DMS 273 (cell line): ENCODE results near the gene GNG12.

Experiments
- DNase-seq: peaks from one replicate; lab custom pipeline; 2025; ENCODE audit not compliant: unreplicated experiment; lab: John Stamatoyannopoulos, UW

The GNG12 gene

DNA sequence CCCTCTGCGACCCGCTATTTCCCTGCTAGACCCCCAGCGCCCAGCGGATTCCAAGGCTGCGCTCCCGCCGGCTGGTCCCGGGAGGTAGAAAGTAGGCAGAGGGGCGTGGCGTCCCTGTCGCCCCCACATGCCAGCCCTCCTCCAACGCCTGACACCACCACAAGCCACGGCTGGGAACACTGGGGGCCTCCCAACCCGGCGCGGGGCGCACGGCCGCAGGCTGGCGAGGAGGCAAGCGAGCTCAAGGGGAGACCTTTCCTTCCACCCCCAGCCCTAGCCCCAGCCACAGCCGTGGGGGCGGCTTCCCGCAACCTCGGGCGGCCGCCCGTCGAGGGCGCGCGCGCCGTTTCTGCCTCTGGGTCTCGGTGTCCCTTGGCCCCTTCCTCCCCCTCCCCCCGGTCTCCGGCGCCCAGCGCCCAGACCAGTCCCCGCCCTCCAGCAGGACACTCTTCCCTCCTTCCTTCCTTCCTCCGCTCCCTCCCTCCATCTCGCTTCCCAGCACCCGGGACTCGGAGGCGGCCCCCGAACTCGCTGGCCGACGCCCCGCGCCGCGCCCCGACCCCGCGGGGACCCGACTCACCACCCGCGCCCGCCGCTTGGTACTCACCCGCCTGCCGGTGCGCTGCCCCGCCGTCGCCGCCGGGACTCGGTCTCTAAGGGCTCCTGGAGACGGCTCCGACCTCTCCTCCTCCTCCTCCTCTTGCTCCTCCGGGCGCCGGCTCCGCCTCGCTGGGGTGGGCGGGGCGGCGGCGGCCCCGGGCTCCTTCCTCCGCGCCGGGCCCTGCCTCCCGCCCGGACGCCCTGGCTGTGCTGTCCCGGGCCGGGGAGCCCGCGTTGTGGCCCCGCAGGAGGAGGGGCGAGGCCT lies at the start of gene GNG12:
GNG12 (minus strand) TSS at position 731 of the 865 bp plus-strand sequence. CDS start 125,781 bp downstream, outside the sequence.
- DNase-seq, result peak; percentile 90

DNA sequence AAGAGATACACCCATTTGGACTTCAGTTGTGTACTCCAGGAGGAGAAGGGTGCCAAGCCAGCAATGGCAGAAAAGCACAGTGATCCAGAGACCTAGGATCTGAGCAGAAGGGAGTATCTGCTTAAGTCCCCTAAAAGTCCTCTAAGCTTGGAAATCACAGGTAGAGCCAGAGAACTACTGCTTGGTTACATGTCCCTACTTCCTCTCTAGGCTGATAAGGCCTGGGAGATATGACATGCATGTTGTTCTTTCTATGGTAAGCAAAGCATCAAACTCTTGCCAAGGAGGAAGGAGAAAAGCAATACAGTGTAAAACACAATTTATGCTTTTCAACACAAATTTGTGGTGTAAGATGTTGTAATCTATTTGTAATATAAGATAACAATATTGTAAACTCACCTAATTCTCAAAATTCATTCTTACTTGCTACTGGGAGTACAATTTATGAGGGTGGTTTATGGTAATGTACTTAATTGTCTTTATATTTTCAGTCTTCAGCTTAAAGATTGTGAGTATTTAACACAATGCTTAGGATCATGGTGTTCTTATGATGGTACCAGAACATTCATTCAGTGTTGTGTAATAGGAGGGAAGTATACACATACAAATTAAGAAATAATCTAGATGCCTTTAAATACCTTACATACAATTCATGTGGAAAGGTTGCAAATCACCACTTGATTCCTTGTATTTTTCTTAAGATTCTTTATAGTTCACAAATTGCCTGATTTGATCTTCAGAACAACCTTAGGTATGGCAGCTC lies 49.1 kb upstream of the GNG12 start:
- DNase-seq, result no peak

DNA sequence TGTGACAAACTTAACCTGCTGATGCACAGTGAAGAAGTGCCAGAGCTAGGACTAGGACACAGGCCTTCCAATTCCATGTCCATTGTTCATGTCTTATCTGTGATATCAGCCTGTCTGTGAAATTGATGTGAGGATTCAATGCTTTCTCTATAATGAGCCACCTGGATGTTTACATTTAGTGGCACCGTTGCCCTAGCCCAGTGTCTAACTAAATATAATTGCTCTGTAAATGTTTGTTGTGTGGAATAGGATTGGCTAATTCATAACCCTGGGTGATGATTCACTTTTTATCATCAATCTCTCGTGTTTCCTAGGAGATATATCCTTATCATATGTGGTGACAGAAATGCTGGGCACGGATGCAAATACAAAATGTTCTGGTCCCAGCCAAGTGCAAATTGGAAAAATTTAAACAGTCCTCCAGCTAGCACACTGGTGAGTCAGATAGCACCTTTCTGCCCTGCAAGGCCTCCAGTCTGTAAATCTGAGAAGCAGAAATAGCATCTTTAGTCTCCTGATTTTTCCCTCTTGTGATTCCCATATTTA lies 46.9 kb upstream of the GNG12 start:
- peak; percentile 52 for DNase-seq

DNA sequence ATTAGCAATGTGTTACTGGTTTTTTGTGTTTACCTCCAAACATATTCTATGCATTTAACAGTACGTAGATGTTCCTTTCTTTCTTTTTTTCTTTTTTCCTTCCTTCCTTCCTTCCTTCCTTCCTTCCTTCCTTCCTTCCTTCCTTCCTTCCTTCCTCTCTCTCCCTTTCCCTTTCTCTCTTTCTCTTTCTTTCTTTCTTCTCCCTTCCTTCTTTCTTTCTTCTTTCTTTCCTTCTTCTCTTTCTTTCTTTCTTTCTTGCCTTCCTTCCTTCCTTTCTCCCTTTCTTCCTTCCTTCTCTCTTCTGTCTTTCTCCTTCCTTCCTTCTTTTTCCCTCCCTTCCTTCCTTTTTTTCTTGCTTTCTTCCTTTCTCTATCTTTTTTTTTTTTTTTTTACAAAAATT lies 46.2 kb upstream of the GNG12 start:
- no peak for DNase-seq

DNA sequence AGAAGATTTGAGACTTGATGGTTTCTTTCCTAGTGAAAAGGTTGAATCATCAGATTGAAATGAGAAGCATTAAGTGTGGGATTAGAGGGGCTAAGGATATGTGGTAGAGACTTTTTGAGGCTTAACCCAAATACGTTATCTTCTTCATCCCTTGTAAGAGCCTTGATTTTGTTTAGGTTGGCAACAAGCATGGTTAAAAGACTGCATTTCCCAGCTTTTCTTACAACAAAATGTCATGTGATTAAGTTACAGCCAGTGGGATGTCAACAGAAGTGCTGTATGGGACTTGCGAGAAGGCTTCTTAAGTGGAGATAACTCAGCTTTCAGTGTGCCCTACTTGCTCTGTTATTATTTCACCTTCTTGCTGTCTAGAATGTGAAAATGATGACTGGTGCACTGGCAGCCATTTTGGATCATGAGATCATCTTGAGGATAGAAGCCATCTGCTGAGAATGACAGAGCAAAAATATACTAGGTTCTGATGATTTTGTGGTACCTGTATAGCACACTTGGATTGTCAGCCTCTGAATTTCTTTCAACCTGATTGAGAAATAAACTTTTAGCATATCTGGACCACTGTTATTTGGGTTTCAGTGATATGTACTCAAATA lies 41.3 kb upstream of the GNG12 start:
- peak; percentile 8 for DNase-seq

DNA sequence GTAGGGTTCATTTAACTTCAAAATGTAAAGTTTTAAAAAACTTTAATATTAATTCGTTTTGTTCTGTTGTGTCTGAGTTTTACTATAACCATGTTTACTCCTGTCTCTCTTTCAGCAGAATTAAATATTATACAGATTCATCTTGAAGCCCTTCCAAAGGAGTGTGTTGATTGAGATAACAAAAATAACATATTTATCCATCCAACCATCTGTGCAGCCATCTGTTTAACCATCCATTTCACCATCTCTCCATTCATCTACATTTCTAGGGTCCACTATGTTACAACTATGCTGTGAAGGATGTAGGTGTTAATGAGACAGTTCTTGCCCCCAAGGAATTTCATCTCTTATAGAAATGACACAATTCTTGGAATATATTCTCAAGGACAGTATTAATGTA lies 36.0 kb upstream of the GNG12 start:
- DNase-seq, result peak; percentile 90

DNA sequence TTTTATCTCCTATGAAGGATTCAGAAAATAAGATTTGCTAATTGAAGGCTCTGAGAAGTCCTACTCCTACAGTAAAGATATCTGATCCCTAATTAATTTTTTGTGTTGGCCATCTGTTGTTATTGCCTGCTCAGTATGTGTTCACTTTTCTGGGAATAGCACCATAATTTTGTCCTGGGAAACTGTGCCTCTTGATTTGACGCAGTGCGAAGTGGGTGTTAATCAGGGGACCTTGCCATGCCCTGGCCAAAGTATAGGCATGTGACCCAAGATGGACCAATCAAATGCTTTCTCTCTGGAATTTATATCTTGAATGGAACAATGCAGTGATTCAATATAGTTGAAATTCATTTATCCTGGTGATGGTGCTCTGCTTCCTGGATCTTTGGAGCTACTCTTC lies 30.4 kb upstream of the GNG12 start:
- peak; percentile 74 for DNase-seq

DNA sequence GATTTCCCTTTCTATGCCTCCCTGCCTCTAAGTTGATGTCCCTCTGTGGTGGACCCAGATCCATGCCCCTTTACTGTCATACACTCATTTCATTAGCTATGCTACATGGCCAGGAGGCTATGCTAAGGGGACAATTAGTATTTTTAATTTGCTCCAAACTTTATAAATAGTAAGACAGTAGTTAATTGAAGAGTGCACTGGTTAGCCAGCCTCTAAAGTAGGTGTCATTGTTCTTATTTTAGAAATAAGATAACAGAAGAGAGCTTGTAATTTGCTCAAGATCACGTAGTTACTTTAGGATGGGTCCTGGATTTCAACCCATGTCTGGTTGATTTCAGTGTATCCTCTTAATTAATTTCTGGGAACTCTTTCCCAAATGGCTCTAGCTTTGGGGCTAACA lies 29.4 kb upstream of the GNG12 start:
- no peak for DNase-seq

DNA sequence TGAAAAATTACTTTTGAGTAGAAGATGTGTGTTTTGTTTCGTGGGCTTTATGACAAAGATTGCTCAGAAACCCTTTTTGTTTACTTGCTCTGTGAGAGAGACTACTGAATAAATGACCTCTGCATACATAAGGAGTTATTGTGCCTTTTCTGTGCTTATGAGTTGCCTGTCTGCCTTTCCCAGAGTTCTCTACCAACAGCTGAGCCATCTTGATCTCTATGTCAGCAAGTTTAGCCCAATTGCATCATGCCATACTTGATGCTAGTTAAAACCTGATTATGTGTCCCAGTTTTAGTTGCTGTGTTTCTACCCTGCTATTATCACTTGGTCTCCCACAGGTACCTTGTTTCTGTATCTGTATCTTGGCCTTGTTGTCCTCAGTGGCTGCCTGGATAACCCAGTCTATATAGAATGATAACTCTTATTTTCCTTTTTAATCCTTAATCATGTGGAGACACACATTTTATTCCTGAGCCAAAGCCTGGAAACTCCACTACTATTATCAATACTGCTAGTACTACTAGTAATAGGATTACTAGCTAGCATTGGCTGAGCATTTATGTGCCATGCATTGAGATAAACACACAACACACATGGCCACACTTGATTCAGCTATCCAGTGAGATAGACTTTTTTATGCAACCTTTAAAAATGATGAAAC lies 28.7 kb upstream of the GNG12 start:
- peak; percentile 11 for DNase-seq

DNA sequence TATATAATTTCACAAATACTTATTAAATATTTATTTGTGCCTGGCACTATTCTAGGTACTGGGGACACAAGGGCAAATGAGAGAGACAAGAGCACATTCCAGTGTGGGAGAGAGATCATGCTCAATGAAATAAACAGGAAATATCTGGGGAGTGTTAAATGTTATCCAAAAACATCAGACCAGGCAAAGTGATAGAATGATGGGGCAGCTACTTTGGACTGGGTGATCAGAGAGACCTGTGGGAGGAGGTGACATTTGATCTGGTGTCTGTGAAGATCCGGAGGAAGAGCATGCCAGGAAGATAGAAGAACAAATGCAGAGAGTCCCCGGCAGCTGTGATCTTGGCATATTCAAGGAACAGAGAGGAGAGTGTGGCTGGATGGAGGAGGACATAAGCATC lies 27.5 kb upstream of the GNG12 start:
- no peak for DNase-seq

DNA sequence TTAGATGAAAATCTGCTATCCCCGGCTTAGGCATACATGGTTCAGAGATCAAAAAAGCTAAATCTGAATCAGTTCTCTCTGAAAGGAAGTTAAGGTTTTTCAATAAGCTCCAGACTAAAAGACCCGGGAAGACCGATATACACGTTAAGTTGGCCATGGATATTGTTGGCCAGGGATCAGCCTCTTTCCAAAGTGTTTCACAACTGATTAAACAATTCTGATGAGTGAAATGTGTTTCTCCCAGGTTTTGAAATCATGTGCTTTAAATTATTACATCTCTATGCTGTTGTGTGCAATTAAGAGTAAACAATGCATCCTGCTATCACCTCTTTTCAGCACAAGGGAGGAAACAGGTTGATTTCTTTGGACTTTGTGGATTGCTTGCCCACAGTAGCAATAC lies 23.7 kb upstream of the GNG12 start:
- DNase-seq, result no peak

DNA sequence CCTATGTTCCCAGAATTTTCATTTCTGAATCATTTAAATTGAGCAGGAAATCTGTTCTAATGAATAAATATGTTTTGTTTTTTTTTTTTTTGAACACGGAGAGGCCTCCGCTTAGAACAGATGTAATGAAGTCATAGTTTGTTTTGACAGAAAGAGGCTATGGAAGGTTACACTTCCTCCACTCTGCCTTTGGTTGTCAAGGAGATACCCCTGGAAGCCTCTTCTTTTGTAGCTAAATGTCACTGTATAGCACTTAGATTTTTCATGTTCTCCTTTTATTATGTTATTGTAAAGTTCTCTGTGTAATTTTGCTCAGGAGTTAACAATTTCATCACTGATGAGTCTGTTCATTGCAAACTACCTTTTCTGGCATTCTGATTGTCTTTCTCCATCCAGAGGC lies 22.7 kb upstream of the GNG12 start:
- peak; percentile 16 for DNase-seq

DNA sequence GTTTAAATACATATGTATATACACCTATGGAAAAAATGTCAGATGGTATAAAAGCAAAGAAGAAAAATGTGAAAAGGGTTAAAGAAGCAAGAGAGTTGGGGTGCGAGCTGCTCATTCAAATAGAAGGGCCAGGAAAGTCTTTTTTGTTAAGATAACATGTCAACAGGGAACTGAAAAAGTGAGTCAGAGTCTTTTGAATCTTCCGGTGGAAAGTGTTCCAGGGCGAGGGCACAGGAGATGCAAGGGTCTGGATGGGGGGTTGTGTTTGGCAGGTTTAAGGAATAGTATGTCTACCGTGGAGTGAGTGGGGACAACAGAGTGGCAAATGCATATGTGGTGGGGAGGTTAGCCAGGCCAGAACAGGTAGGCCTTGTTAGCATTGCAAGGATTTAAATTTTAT lies 22.2 kb upstream of the GNG12 start:
- no peak for DNase-seq

DNA sequence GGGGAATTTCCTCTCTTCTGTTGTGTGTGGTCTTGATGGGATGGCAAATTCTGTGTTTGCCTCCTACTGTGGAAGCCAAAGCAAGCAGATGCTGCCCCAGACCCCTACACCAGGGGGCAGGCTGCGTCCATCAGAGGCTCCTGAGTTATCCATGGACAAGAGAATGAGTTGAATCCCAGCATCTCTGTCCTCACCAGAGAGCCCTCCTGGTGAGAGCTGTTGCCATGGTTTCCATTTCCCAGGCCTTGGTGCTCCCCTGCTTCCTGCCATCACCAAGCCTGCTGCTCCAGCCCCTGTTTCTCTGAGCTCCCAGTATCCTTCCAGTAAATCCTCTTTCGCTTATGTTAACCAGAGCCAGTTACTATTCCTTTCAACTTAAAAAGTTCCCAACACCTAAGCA lies 20.4 kb upstream of the GNG12 start:
- DNase-seq, result peak; percentile 93

DNA sequence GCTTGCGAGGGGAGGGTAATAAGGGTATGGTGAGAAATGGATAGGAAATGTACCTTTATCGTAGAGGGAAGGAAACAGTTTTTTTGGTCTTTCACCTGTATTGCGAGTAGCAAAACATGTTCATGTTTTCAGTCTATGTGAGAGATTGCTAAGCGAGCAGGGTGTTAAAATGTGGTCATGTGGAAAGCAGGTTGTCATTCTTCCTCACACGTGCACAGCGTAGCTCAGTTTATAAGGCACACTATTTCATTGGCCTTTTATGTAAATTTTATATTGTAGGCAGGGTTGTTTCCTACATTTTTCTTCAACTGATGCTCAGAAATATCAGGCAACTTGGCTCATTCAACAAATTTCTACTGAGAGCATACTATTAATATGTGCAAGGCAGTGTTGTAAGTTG lies 18.5 kb upstream of the GNG12 start:
- DNase-seq, result no peak

DNA sequence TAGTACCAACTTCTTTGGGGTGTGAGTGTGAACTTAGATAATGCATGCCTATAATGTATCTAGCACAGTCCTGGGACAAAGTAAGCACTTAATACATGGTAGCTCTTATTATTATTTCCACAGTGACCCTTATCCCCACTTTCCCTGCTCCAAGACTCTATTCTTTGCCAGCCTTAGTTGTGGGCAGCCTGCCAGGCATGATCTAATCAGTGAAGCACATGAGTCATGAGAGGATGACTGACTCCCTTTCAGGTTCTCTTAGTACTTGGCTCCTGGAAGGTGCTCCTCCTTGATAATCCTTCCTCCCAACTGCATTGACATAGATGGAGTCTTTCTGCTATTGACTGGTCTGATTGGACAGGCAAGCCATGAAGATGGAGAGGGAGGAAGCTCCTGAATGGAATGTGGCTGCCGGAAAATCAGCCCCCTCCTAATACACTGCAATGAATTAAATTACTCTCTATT lies 17.4 kb upstream of the GNG12 start:
- peak; percentile 79 for DNase-seq

DNA sequence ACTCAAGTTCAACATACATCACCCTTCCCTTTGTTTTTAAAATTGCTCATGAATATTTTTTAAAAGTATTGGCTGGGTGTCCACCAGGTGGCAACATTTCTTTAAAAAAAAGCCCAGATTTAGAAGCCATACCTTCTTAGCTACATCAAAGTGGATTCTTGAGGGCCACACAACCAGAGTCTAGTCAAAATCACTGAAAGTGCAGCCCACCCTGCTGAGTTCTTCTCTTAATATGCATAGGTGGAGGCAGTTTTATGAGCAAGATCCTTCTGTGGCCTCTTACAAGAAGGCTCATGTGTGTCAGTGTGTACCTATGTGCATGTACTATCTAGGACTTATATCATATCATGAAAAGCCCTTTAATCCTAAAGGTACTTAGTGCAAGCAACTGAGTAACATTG lies 16.9 kb upstream of the GNG12 start:
- peak; percentile 72 for DNase-seq

DNA sequence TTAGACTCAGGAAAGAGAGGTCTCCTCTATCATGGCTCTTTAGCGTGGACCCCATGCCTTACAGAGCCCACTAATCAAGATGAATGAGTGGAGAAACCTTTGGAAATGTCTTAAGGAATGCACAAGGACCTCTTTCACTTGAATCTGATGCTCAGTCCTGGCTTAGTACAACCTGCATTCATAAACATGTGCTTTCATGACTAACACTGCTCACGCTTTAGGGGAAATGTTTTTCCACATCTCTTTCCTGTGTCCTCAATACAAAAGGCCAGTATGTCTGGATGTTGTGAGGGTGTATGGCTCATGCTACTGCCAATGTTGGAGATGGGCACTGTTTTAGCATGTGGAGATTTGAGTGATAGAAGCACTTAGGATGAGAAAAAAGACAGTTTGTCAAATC lies 14.2 kb upstream of the GNG12 start:
- DNase-seq, result no peak

DNA sequence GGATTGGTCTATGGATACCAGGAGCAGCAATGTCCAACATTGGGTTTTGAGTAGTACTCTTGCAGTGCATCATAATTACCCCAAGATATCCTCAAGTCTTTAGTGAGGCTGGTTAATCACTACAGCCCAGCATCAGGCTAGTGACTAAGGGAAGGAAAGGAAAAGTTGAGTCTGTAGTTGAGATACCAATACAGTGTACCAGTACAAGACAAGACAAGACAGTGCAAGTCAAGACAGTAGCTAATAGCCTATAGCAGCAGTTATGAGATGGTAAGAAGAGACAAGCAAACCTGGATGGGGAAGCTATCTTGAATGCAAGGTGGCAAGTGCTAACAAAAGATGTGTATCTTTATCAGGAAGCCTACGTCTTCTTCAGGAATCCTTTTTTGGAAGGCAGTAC lies 13.3 kb upstream of the GNG12 start:
- DNase-seq, result no peak

DNA sequence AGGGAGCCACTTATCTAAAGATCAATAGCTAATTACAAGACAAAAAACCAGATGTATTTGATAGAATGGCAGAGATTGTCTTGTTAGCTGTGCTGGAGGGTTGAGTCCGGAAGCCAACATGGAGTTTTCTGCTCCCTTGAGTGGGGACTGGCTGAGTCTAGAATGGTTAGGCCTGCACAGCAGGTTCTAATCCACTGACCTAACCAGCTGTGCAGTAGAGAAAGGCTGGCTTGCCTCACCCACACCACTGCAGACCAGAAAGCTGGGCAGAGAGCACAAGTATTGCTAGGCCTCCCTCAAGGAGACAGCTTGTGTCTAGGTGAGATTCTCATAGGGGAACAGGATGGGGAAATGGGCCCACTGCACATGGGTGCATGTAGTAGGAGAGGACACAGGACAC lies 11.7 kb upstream of the GNG12 start:
- DNase-seq, result no peak

DNA sequence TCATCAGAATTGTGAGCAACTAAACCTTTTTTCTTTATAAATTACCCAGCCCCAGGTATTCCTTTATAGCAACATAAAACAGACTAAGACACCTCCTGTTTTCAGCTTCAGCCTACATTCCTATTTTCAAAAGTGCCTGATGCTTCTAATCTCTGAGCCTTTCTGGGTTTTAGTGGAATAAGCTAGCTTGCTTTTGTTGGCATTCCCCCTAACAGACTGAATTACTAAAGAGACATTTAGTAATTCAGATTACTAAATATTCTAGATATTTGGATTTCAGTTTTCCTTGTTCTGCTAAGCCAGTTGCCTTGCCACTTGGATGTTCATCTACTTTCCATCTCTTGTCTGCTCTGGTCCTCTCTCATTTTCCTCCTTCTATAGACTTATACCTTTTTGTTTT lies 10.5 kb upstream of the GNG12 start:
- DNase-seq, result no peak
